Superior temporal gyrus (tissue), 1 donor: Measurements from ENCODE around the gene TSR1.

ENCODE experiments used
- DNase-seq: peaks from one replicate; pipeline ENCODE4 v3.0.0-alpha.2; 2016; ENCODE audit errors: extremely low spot score

The TSR1 gene

DNA sequence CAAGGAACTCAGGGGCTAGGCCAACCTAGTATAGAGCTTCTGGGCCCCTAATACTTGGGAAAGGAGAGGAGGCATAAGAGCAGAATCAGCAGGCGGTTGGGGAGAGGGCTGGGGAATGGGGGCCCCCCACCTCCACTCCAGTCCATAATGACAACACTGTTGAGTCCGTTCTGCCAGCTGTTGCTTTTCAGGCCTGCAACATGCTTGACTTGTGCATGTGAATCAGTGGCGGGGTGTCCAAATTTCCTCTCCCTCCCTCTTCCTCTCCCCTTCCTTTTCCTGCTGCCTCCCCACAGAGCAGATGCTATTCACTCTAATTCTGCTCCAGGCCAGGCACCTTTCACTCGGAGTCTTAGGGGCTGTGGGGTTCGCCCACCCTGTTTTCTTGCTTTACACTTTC, 32.8 kb upstream of the TSR1 start:
- no peak for DNase-seq

DNA sequence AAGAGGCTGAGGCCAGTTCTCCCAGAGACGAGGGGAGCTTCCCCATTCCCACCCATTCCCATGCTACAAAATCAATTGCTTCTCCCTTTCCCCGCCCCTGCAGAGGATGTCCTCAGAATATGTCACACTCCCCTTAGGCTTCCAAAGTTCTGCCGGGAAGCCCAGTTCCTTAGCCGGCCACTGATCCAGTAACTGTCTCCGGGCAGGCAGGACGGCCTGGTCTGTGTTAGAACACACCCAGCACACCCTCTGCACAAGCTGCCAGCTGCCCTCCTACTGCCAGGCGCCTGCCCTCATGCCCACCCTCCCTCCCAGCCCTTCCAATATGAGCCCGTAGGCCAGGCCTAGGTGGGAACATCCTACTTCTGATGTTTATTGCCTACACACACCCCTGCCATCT, 32.1 kb upstream of the TSR1 start:
- DNase-seq: no peak

DNA sequence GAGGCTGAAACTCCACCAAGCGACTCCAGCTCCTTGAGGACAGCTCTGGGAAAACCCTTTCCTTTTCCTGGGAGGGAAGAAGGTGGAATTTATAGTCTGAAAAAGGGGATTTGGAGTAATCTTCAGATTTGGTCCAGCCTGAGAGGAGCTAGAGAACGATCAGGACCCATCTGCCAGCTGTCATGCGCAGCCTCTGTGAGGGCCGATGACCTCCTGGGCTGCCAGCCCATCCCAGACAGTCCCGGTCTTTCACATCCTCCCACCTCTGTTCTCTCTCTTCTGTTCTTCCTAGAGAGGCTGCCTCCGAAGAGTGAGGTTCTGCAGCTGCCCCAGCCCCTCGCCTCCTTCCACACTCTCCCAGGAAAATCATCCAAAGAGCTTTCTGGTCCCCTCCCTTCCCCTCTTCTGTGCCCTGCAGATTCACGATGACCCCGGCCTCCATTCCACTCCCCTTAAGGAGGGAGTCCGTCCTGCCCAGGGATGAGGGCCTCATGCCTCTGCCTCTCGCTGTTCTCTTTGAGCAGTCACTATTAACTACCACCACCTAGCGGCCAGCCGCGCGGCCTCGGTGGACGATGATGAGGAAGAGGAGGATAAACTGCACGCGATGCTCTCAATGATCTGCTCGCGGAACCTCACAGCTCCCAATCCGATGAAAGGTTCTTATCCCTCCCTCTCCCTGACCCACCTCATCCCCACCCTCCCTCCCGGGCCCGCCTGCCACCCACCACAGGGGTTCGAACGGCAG, 30.7 kb upstream of the TSR1 start:
- no peak for DNase-seq

DNA sequence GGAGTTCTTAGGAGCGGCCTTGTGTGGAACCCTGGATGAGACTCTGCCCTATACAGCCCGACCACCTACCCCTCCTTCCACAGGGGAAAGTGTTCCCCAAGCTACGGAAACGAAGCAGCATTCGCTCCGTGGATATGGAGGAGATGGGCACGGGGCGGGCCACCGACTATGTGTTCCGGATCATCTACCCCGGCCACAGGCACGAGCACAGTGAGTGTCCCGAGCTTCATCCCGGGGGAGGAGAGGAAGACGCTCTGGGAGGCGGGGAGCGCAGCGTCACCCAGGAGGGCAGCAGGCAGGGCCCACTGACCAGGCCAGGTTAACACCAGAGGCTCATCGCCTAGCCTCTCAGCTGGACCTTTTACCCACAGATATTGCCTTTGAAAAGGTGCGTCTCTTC, 28.9 kb upstream of the TSR1 start:
- no peak for DNase-seq

DNA sequence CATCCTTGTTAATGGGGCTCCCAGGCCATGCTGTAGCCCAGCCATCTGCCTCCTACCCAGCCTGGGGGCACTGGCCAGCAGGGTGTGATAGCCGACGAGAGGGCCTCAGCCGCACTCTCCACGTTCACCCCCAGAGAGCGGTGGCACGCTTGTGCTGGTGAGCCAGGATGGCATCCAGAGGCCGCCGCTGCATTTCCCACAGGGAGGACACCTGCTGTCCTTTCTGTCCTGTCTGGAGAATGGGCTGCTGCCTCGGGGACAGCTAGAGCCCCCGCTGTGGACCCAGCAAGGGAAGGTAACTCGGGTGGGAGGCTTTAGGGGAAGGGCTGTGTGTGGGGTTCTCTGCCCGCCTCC, 28.5 kb upstream of the TSR1 start:
- DNase-seq: no peak

DNA sequence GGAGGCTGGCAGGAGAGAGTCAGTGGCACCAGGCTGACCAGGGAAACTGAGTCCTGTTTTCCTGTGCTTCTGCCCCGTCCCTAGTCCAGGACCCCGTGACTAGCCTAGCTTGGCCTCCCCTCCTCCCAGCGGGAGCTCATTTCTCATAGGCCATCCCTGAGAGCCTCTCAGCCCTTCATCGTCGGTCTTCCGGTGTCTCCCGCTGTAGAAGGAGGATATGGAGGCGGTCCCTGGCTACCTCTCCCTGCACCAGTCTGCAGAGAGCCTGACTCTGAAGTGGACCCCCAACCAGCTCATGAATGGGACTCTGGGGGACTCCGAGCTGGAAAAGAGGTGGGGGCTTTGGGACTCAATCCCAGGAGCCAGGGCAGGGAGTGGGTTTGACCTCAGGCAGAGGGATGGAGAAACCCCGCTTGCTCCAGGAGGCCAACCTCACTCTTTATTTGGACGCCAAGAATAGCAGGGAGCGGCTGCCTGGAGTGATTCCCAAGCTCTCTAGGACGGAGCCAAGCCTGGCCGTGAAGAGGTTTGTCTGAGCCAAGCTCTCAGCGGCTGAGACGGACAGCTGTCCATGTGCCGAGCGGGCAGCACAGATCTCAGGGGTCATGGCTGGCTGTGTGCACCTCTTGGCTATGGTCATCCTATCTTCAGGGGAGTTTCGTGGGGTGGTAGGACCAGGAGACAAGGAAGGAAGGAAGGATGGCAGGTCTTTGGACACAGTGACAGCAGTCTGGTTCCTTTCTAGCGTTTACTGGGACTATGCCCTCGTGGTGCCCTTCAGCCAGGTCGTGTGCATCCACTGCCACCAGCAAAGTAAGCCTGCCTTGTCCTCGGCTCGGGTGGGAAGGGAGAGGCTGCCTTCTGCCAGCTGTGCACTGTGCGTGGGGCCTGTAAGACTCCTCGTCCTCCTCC, 27.9 kb upstream of the TSR1 start:
- DNase-seq: no peak

DNA sequence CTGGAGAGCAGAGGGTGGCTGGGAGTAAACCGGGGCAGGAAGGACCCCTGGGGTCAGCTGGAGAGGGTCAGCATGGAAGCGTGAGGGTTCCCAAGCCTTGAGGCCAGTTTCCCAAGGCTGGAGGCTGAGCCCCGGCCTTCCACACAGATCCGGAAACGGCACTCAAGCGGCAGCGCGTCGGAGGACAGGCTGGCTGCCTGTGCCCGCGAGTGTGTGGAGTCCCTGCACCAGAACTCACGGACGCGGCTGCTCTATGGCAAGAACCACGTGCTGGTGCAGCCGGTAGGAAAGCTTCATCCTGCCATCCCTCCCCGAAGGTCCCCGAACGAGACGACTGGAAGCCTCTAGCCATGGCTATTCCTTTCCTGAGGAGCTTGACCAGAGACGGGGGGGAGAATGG, 27.1 kb upstream of the TSR1 start:
- DNase-seq: no peak

DNA sequence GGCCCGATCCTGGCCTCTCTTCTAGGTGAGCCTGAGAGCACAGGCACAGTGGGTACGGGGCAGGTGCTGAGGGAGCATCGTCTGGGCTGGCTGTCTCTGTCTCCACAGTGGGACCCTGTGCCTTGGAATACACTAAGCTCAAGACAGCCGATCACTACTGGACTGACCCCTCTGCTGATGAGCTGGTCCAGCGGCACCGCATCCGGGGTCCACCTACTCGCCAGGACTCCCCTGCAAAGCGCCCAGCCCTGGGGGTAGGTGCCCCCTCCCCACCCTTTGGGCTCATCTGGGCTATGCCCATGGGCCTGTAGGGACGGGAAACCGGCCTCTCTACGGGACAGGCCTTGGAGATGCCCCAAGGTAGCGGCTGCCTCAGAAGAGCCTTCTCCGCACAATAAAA, 26.6 kb upstream of the TSR1 start:
- no peak for DNase-seq

DNA sequence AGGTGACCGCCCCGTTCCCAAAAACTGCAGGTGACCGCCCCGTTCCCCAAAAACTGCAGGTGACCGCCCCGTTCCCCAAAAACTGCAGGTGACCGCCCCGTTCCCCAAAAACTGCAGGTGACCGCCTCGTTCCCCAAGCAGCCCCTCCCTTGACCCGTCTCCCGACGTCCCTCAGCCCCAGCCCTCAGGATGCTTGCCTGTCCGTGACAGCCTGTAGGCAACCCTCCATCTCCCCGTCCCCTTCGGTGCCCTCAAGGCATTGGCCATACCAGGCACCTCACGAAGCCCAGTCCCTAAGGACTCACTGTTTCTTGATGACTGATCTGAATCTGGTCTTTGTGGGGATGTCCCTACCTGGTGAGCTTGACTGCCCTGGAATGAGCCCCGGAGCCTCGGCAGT, 26.2 kb upstream of the TSR1 start:
- no peak for DNase-seq

DNA sequence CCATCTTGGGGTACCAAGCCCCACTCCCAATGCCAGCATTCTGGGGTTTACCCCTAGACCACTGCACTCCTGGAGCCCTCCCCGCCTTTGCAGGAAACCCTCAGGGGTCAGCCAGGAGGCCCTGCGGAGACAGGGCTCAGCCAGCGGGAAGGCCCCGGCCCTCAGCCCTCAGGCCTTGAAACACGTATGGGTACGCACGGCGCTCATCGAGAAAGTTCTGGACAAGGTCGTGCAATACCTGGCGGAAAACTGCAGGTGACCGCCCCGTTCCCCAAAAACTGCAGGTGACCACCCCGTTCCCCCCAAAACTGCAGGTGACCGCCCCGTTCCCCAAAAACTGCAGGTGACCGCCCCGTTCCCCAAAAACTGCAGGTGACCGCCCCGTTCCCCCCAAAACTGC, 25.8 kb upstream of the TSR1 start:
- no peak for DNase-seq

DNA sequence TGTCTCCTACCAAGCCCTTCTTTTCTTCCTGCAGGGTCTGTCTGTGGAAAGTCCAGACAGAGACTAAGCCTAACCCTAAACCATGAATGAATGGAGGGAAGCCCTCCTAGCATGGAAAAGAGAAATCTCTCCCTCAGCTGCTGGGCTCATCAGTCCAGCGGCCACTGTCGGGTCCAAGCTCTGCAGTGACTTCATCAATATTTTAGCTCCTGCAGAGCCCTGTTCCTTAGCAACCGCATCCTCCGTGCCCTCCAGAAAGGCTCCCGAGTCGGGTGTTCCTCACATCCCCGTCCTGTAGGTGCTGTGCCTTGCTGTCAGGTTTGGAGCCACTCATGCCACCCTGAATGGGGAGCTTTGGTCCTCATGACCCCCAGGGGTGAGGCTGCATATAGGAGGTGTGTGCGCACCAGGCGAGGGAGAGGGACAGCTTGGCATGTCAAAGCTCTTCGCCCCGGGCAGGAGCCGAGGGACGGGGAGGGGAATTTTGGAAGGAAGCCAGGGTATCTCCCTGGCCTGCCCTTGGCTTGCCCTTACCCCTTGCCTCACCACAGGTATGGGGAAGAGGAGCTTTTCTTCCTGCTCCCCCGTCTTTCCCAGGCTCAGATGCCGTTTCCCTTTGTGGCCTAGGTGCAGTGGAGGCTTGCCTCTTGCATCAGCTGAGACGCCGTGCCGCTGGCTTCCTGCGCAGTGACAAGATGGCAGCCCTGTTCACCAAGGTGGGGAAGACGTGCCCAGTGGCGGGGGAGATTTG, 24.9 kb upstream of the TSR1 start:
- DNase-seq: no peak

DNA sequence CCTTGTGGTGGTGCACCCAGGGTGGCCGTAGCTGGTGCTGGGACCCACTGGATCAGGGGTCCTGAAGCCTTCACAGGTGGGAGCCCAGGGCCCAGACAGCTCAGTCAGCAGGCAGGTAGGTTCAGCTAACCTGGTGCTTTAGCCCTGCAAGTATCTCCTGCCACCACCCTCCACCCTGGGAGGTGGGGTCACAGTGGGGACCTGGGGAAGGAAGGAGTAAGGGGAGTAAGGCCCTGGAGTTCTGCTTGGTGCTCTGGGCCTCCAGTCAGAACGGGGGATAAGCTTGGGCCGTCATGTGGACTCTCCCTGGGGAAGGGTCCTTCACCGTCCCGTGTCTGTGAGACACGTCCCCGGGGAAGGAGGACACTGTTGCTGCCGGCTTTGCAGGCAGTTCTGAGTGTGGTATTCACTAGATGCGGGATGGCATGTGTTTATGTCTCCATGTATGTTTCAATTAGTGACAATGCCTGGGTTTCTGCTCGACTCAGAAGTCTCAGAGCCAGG, 21.7 kb upstream of the TSR1 start:
- no peak for DNase-seq

DNA sequence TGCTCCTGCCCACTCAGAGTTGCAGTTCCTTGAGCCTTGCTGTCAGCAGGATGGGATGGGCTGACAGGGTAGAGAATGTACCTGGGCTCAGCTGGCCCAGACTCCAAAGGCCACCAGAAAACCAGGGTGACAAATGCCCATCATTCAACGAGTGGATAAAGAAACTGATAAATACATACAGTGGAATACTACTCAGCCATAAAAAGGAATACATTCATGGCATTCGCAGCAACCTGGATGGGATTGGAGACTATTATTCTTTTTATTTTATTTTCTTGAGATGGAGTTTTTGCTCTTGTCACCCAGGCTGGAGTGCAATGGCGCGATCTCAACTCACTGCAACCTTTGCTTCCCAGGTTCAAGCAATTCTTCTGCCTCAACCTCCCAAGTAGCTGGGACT, 21.0 kb upstream of the TSR1 start:
- DNase-seq: no peak

DNA sequence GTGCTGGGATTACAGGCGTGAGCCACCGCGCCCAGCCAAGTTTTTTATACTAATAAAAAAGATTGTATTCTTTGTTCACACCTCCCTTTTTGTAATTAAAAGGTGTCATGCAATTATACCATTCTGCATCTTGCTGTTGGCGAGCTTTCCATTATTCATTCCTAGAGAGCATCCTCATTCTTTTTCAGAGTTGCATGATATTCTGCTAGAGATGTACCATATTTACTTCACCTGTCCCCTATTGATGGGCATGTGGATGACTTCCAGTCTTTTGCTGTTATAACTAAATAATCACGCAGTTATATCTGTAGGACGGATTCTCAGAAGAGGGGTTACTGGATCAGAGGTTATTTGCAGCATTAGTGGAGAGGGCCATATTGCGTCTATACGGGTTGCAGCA, 18.1 kb upstream of the TSR1 start:
- DNase-seq: no peak

DNA sequence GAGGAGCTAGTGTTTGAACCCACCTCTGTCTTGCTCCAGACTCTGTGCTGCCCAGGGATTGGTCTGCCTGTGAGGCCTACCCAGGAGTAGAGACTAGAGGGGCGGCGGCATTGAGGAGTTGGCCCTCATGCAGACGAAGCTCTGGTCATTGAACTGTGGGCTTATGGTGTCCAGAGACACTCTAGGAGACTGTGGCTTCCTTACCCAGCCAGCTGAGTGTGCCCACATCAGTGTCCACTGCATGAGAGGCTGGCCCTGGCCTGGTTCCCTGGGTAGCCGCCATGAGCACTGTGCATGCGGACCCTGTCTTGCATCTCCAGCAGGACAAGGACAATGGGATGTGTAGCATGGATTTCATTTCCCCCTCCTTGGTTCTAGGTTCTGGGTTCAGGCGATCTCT, 15.0 kb upstream of the TSR1 start:
- no peak for DNase-seq

DNA sequence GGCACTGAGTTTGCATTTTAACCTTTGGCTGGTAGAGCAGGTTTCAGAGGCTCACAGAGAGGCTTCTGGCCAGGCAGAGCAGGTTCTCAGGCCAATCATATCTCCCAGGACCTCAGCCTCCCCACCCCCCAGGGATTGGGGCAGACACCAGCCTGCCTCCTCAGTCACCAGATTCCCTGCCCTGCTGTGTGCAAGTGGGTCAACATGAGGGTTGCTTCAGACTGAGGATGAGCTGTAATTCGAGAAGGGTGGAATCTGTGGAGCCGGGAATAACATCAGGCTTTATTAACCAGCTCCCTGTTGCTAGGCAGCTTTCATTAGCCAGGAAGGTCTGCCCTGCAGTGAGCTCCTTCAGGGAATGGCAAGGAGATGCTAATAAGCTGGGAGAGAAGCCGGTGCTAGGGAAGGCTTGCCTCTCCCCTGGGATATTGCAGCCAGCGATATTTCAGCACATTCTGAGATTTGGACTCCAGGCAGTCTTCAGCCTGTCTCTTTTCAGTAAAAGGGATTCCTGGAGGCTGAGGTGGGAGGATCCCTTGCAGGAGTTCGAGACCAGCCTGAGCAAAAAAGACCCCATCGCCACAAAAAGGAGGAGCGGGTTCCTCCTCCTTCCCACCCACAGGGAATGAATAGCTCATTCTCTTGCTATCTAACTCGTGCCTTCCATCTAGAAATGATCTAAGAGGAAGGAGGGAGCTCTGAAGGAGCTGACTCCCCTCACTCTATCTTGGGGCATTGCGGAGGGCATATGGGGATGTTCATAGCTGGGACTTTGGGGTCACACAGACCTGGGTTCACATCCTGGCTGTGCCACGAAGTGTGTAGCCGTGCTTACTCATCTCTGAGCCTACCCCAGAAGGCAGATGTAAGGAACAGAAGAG, 11.8 kb upstream of the TSR1 start:
- DNase-seq: peak; percentile 29

DNA sequence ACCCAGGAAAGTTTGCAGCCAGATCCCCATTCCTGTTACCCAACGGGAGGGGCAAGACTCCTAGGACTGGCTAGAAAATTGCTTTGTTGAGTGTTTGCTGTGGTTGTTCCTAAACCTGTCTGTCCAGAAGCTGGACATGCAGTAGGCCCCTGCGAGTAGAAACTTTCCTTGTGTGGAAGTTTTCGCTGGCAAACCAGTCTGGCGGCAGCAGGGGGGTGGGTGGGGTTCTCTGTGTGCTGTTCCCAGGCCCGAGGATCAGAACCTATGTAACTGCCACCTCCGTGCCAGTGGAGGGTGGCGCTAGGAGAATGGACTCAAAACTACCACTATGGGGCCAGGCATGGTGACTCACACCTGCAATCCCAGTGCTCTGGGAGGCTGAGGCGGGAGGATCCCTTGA, 10.2 kb upstream of the TSR1 start:
- DNase-seq: no peak

DNA sequence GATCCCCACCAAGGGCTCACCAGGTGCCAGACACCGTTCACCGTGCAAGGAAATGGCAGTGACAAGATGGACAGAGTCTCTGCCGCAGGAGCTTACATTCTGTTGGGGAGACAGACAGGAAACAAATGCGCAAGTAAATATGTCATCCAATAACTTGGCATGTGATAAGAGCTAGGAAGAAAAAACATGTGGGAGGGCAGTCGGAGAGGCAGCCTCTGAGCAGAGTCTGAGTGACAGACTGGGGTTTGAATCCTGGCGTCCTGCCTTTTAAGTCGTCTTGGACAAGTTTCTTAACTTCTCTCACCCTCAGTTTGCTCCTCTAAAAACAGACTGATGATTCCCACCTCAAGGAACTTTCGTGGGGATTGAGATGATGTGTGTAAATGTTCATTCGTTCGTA, 8.3 kb upstream of the TSR1 start:
- DNase-seq: peak; percentile 25

DNA sequence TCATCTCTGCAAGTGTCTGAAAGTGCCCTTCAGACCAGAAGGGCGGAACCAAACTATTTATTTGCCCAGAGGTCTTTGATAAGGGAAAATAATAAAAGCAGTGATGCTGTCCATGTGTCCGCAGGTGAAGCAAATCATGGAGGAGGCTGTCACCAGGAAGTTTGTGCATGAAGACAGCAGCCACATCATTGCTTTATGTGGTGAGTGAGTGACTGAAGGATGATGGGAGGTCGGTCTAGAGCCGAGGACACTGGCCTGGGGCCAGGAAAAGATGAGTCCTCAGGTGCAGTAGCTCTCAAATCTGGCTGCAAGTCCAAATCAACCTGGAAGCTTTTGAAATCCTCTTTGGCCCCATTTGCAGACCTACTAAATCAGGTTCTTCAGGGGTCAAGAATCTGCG, 7.2 kb upstream of the TSR1 start:
- no peak for DNase-seq

DNA sequence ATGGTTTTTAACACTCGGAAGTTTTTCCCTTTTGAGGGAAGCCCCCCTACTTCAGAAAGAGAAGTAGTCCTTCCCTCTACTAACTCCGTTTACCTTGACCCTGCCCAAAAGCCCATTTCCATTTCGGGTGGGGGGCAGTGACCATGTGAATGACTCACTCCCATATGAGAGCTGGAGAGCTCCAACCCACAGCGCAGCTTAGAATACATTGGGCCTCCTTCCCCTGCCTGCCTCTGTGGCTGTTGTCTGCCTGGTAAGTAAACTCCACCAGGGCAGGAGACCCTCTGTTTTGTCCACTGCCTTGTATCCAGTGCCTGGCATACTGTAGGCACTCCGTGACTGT, 2.0 kb upstream of the TSR1 start:
- DNase-seq: no peak

DNA sequence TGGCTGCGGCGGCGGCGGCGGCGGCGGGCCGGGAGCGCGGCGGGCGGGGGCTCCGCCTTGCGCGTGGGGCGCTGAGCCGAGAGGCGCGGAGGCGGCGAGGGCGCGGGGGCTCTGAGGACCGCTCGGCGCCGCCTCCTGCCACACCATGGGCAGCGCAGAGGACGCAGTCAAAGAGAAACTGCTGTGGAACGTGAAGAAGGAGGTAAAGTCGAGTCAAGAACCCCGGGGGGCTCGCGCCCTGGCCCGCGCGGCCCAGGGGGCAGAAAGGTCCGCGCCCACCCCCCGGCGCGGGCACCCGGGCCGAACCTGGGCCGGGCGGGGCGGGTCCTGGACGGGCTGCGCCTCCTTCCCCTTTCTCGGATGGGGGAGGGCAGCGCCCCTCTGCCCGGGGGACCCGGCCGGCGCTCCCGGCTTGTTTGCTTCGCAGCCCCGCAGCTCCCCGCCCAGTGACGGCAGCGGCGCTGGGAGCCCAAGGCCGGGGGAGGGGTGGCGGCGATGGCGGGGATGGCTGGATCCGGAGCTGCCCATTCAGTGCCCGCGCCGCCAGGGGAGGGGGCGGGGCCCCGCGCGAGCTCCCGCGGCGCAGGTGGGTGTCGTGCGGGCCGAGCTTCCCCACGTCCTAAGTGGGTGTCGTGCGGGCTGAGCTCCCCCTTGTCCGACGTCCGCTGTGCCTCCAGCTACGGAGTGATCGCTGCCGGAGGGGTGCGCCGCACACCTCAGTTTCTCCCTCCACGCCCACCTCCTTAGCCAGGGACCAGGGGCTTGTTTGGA, 1.5 kb upstream of the TSR1 start:
- no peak for DNase-seq
